HG03066 (cell line): Measurements from ENCODE around the gene TMEM167B.
"Not testable (repeated sequence)": the region's sequence is repeated elsewhere in the genome, so short reads cannot be mapped to it uniquely, and the experiment has no call there.

Source experiments
- ATAC-seq: cut with Tn5 transposase; IDR thresholded peaks from one replicate; pipeline ENCODE4 v1.9.1; 2021; ENCODE audit warnings: low read depth; ENCODE audit not compliant: unreplicated experiment

The TMEM167B gene

GRCh38 chr1:109090196-109091077 is at the start of gene TMEM167B:
Gene TMEM167B (plus strand): TSS chr1:109090764. CDS start chr1:109090873, 109 bp downstream.
- ATAC-seq = peak; percentile 89

- peak; percentile 27 for ATAC-seq
These were observed 49.5 kb upstream of the TMEM167B start for GRCh38 chr1:109040989-109041620.

GRCh38 chr1:109041621-109042468 is 48.7 kb upstream of the TMEM167B start, which contains the start of gene WDR47:
Gene WDR47 (minus strand): TSS chr1:109042102. CDS start chr1:109023512, 18,590 bp downstream.
- ATAC-seq = peak; percentile 90

GRCh38 chr1:109045595-109045994 is 45.0 kb upstream of the TMEM167B start:
- no peak for ATAC-seq

GRCh38 chr1:109046671-109047070 is 43.9 kb upstream of the TMEM167B start:
- ATAC-seq = no peak

- ATAC-seq = no peak
These were observed 43.2 kb upstream of the TMEM167B start for GRCh38 chr1:109047339-109047738.

- no peak for ATAC-seq
These were observed 42.2 kb upstream of the TMEM167B start for GRCh38 chr1:109048335-109048734.

GRCh38 chr1:109050228-109050995 is 40.2 kb upstream of the TMEM167B start:
- ATAC-seq = no peak

GRCh38 chr1:109052145-109052544 is 38.4 kb upstream of the TMEM167B start:
- ATAC-seq = not testable (repeated sequence)

GRCh38 chr1:109056064-109056463 is 34.5 kb upstream of the TMEM167B start:
- ATAC-seq = no peak

- no peak for ATAC-seq
These were observed 31.5 kb upstream of the TMEM167B start for GRCh38 chr1:109059026-109059425.

- ATAC-seq = no peak
These were observed 29.9 kb upstream of the TMEM167B start for GRCh38 chr1:109060707-109061106.

GRCh38 chr1:109061183-109061582 is 29.4 kb upstream of the TMEM167B start:
- ATAC-seq = no peak

- no peak for ATAC-seq
These were observed 25.4 kb upstream of the TMEM167B start for GRCh38 chr1:109065137-109065536.

- no peak for ATAC-seq
These were observed 22.7 kb upstream of the TMEM167B start for GRCh38 chr1:109067883-109068282.

- no peak for ATAC-seq
These were observed 21.3 kb upstream of the TMEM167B start for GRCh38 chr1:109069294-109069693.

- ATAC-seq = peak; percentile 99
These were observed 14.8 kb upstream of the TMEM167B start, which contains the start of gene TAF13 for GRCh38 chr1:109075531-109076490. Gene TAF13 (minus strand): TSS chr1:109076003. CDS start chr1:109075947, 56 bp downstream.

GRCh38 chr1:109078317-109078716 is 12.2 kb upstream of the TMEM167B start:
- no peak for ATAC-seq

GRCh38 chr1:109079240-109079622 is 11.3 kb upstream of the TMEM167B start:
- no peak for ATAC-seq
